Measurements from ENCODE around the gene ZNF689.
"Not testable (repeated sequence)": the region's sequence is repeated elsewhere in the genome, so short reads cannot be mapped to it uniquely, and the experiment has no call there.

ZNF689 gene

GRCh38 chr16:30609926-30610839 is at the start of gene ZNF689:
Gene ZNF689 (minus strand): TSS chr16:30610389. CDS start chr16:30610041, 348 bp downstream.
- peak; percentile 92 to 98 for DNase-seq

- no peak for DNase-seq
Observed at GRCh38 chr16:30658731-30659506, 48.7 kb upstream of the ZNF689 start.

GRCh38 chr16:30657866-30658730 is 47.9 kb upstream of the ZNF689 start, which contains the start of gene FBRS:
Gene FBRS (plus strand): TSS chr16:30658431. CDS start chr16:30659519, 1,088 bp downstream.
- peak; percentile 100 for DNase-seq

- no peak for DNase-seq
Observed at GRCh38 chr16:30656974-30657865, 47.0 kb upstream of the ZNF689 start.

- DNase-seq: no peak
Observed at GRCh38 chr16:30656388-30656787, 46.2 kb upstream of the ZNF689 start.

GRCh38 chr16:30655815-30656347 is 45.7 kb upstream of the ZNF689 start:
- DNase-seq: no peak

GRCh38 chr16:30654856-30655255 is 44.7 kb upstream of the ZNF689 start:
- DNase-seq: no peak

- DNase-seq: no peak
Observed at GRCh38 chr16:30652718-30653117, 42.5 kb upstream of the ZNF689 start.

- no peak for DNase-seq
Observed at GRCh38 chr16:30652005-30652296, 41.8 kb upstream of the ZNF689 start.

- DNase-seq: peak; percentile 86 to 87
Observed at GRCh38 chr16:30651124-30652004, 41.2 kb upstream of the ZNF689 start.

GRCh38 chr16:30650369-30651123 is 40.4 kb upstream of the ZNF689 start, which contains the start of gene PRR14:
Gene PRR14 (plus strand): TSS chr16:30650960. CDS start chr16:30651646, 686 bp downstream.
- DNase-seq: peak; percentile 99

GRCh38 chr16:30649725-30650368 is 39.7 kb upstream of the ZNF689 start:
- peak; percentile 30 to 43 for DNase-seq

- DNase-seq: no peak
Observed at GRCh38 chr16:30647274-30647571, 37.0 kb upstream of the ZNF689 start.

GRCh38 chr16:30645727-30646126 is 35.5 kb upstream of the ZNF689 start:
- DNase-seq: no peak

GRCh38 chr16:30644334-30644830 is 34.2 kb upstream of the ZNF689 start:
- DNase-seq: no peak

GRCh38 chr16:30641378-30641982 is 31.3 kb upstream of the ZNF689 start:
- DNase-seq: no peak

- peak; percentile 27 to 58 for DNase-seq
Observed at GRCh38 chr16:30637944-30638343, 27.8 kb upstream of the ZNF689 start.

- not testable (repeated sequence) for DNase-seq
Observed at GRCh38 chr16:30637139-30637538, 26.9 kb upstream of the ZNF689 start.

- DNase-seq: no peak
Observed at GRCh38 chr16:30636599-30636998, 26.4 kb upstream of the ZNF689 start.
